NB4 (cell line): ENCODE data around the gene USP27X.

Experiments used
- CTCF ChIP-seq: IDR thresholded peaks from one replicate; pipeline ENCODE4 v1.5.1; 2012; ENCODE audit warnings: low read depth, low read length
- POLR2A ChIP-seq: IDR thresholded peaks from 2 replicates; pipeline ENCODE4 v1.6.1; 2011; ENCODE audit warnings: mild to moderate bottlenecking; ENCODE audit not compliant: insufficient read length; ENCODE audit errors: extremely low read depth

DNA sequence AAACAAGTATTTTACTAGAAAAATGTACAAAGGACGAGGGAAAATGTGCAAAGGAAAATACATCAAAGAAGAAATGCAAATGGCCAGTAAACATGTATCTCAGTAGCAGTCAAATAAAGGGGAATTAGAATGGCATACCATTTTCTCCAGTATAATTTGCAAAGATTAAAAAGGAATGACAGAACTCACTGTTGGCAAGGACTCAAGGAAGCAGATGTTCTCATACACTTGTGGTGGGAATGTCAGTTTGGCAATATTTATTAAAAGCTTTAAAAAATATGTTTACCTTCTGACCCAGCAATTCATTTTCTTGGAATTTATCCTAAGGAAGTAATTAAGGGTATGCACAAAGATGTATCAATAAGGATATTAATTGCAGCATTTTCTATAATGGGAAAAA is 50.8 kb downstream of the USP27X start:
- TF ChIP-seq CTCF (no peak), POLR2A (no peak)
